Ecto neural progenitor cell (in vitro differentiated cells): ENCODE data around the gene HERC3.

Experiments used
- DNase-seq: peaks from one replicate; pipeline ENCODE4 v3.0.0-alpha.2; 2018; ENCODE audit warnings: low spot score

The HERC3 gene

GRCh38 chr4:88747351-88747750, 155.1 kb downstream of the HERC3 start:
- DNase-seq, result no peak

GRCh38 chr4:88750369-88750768, 158.1 kb downstream of the HERC3 start:
- DNase-seq, result no peak

- no peak for DNase-seq
Measured at GRCh38 chr4:88751258-88752075, 159.2 kb downstream of the HERC3 start.

GRCh38 chr4:88752076-88752463, 159.8 kb downstream of the HERC3 start:
- DNase-seq, result no peak

- DNase-seq, result no peak
Measured at GRCh38 chr4:88752754-88753153, 160.5 kb downstream of the HERC3 start.

GRCh38 chr4:88753658-88754571, 161.6 kb downstream of the HERC3 start:
- no peak for DNase-seq

GRCh38 chr4:88754796-88755195, 162.5 kb downstream of the HERC3 start:
- DNase-seq, result no peak

- no peak for DNase-seq
Measured at GRCh38 chr4:88755454-88755853, 163.2 kb downstream of the HERC3 start.

- no peak for DNase-seq
Measured at GRCh38 chr4:88756149-88756548, 163.9 kb downstream of the HERC3 start.

GRCh38 chr4:88757067-88757466, 164.8 kb downstream of the HERC3 start:
- no peak for DNase-seq

- no peak for DNase-seq
Measured at GRCh38 chr4:88757776-88758175, 165.5 kb downstream of the HERC3 start.
